Ovary (tissue), 9 donors: ENCODE results near the gene RNFT2. TPM values are rescaled to one million over a fixed set of nuclear protein-coding genes. Genes with fewer than 3 reads are reported as not detected.

ENCODE experiments used
- DNase-seq, 5 donors: peaks; one replicate each; pipeline ENCODE4 v3.0.0-alpha.2; 2019 to 2020
- H3K27ac ChIP-seq, 2 donors: fragments of 200-600 bp; one replicate each; pipeline versions ENCODE4 v1.5.1 to v1.8.0; 2019 to 2022
- H3K27me3 ChIP-seq: fragments of 200-600 bp; one replicate; pipeline ENCODE4 v1.8.0; 2022
- H3K36me3 ChIP-seq: fragments of 200-600 bp; sonication (generic); one replicate; pipeline ENCODE4 v1.5.1; 2019
- H3K4me1 ChIP-seq: one replicate; pipeline ENCODE4 v1.8.1; 2013; ENCODE audit warnings: mild to moderate bottlenecking, moderate library complexity; ENCODE audit not compliant: insufficient read depth
- H3K4me3 ChIP-seq: fragments of 200-600 bp; sonication (generic); one replicate; pipeline ENCODE4 v1.5.1; 2017
- H3K9me3 ChIP-seq, 2 donors: fragments of 200-600 bp in 1 of 2; sonication (generic) in 1 of 2; one replicate each; pipeline versions ENCODE4 v1.5.1 to v1.8.1; 2013 to 2019; ENCODE audit warnings: mild to moderate bottlenecking in 1 of 2, moderate library complexity in 1 of 2
- CTCF ChIP-seq, 3 donors: fragments of 450-650 bp in 2 of 3; fragments of 200-600 bp in 1 of 3; IDR thresholded peaks; one replicate each; pipeline versions ENCODE4 v1.5.1 to v1.8.0; 2016 to 2022; ENCODE audit warnings: antibody characterized with exemption in 3 of 3, mild to moderate bottlenecking in 1 of 3
- EP300 ChIP-seq: sonication (generic); formaldehyde crosslinking; IDR thresholded peaks from one replicate; pipeline ENCODE4 v1.6.1; 2017; ENCODE audit warnings: antibody characterized with exemption
- POLR2A ChIP-seq: fragments of 450-650 bp; IDR thresholded peaks from one replicate; pipeline ENCODE4 v1.6.1; 2017; ENCODE audit warnings: antibody characterized with exemption, mild to moderate bottlenecking, moderate library complexity
- WGBS, 3 donors: extraction: QIAGEN DNeasy Blood & Tissue Kit in 1 of 3; methylation state at CpG; one replicate each; pipeline versions ENCODE4 v1.1.5 to v1.1.7; 2013 to 2017; 5-methylcytosine and 5-hydroxymethylcytosine counted together
- intact Hi-C, 4 donors: fragments of 100-400 bp; cut with DNase I; formaldehyde crosslinking; loops; one replicate each; pipeline versions ENCODE4 v1.11.0 to v1.15.1; 2022 to 2023
- polyA plus RNA-seq, 2 donors: library from polyadenylated mRNA; stranded (reverse); fragments of 200-250 nt in 1 of 2; fragments of 350-450 nt in 1 of 2; fragmentation: Illumina TruSeq in 1 of 2; extraction: RNeasy Lipid Tissue Mini Kit (QIAGEN cat#74804) in 1 of 2; gene quantifications; one replicate each; pipeline ENCODE4 v1.2.3, GENCODE V29; 2013 to 2014
- total RNA-seq, 7 donors: library from RNA; depleted of rRNA in 2 of 7; stranded (reverse); fragments of >200 nt in 2 of 7; fragmentation: NEBNext Ultra II Directional in 3 of 7; extraction: Animal tissue kit (Norgen Biotek cat#: 25700) in 3 of 7; gene quantifications; one replicate each; pipeline versions ENCODE4 v1.1.0 to v1.2.4, GENCODE V29; 2016 to 2023
- donor health status: DM: no; HTN: no; CAD: no; lungs with moderate emphysema.
- donor health status: DM: no; HTN: no; CAD: no.
- donor health status: Bipolar disorder and iron deficiency.
- donor health status: DM: yes; HTN: yes; CAD: no.
- donor health status: DM: no; HTN: no; CAD: no.
- donor health status: DM: yes; HTN: yes; CAD: no.

The RNFT2 gene
- total and polyA plus RNA-seq, 9 donors = 0.72 to 4.3 (median 2.4) TPM

DNA sequence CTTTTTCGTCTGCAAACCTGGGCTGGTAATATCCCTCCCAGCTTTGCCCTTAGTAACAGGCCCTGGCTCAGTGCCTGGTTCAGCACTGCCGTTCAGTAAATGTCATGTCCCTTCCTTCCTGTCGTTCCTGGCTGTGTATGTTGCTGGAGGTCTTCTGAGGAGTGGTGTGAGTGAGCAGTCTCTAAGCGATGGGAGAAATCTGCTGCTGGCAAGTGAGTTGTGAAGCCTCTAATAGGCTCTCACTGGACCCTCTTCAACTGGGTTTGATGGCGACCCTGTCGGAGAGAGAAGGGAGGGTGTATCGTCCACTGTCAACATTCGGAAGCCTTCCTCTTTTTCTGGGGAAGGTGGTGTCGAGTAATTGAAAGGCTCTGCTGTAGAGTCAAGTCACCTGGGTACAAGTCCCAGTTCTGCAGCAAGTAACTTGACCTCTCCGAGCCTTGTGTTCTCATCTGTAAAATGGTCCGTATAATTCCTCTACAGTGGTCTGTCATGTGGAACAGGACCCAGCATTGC, 80.3 kb downstream of the RNFT2 start:
- Histone ChIP-seq H3K4me1 (peaks cover 4% of the 10 kb centered on the region), H3K4me3 (peak overlapping the region; percentile 80), H3K9me3 (no peaks in the 10 kb centered on the region), H3K27ac (peak overlapping the region; percentile 68 to 92), H3K36me3 (no peaks in the 10 kb centered on the region), H3K27me3 (no peaks in the 10 kb centered on the region)
- DNase-seq = peak; percentile 21 to 55 (median 37)
- intact Hi-C loops = loop anchor here in 1 of 4 donors (2.0 kb wide), 1 partner anchor 82 kb away; no protein-coding TSS in a partner anchor
- TF ChIP-seq CTCF (IDR thresholded peaks at IDR 0.05) (no peak), EP300 (no peak), POLR2A (no peak)
- WGBS, 3 donors = 38 to 48% (median 39%) methylated on average over 11 of the region's 11 CpGs

DNA sequence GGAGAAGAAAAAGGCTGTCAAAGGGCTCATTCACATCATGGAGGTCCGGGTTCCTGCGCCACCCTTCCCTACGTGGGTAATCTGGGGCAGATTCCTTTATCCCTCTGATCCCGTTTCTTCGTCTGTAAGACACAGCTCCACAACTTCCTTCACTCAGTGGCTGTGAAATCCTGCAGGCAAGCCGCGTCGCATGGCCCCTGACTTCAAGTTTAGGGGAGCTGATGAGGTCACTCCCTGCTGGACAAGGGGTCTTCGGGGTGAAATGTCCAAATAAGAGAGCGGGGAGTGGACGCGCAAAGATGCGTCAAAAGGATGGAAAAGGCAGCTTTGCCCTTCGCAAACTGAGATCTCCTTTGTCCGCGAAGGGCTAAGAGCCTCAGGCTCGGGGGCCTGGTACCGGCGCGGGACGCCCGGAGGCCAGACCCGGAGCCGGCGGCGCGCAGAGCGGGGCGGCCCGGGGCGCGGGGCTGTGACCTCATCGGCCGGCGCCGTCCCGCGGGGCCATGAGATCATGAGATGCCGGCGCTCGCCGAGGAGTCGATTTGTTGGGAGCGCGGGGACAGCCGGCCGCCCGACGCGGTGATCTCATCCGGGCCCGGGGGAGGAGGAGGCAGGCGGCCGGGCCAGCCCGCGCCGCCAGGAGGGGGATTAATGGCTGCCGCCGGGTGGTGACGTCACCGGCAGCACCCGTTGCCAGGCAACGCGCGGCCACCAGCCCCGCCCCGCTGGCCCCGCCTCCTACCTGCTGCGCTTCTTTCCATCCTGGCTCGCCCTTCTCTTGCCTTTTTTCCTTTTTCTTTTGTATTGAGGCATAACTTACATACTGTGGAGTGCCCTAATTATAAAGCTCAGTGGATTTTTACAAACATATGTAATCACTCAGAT, 81.1 kb downstream of the RNFT2 start:
- 1% methylated on average over 53 to 70 of the region's 70 CpGs for WGBS, 3 donors
- intact Hi-C loops = loop anchor here in 1 of 4 donors (2.0 kb wide), 1 partner anchor 82 kb away; no protein-coding TSS in a partner anchor
- no peaks in the 10 kb centered on the region for H3K36me3 ChIP-seq
- TF ChIP-seq POLR2A (peak; percentile 77), CTCF (IDR thresholded peaks at IDR 0.05) (peak in 2 of 3 donors; percentile 16 to 32), EP300 (peak; percentile 15)
- H3K27me3 ChIP-seq = no peaks in the 10 kb centered on the region
- H3K27ac ChIP-seq = peak overlapping the region; percentile 68 to 92
- H3K4me1 ChIP-seq = peaks cover 4% of the 10 kb centered on the region
- peak; percentile 91 to 94 (median 93) for DNase-seq
- H3K9me3 ChIP-seq = no peaks in the 10 kb centered on the region
- peak overlapping the region; percentile 80 for H3K4me3 ChIP-seq

DNA sequence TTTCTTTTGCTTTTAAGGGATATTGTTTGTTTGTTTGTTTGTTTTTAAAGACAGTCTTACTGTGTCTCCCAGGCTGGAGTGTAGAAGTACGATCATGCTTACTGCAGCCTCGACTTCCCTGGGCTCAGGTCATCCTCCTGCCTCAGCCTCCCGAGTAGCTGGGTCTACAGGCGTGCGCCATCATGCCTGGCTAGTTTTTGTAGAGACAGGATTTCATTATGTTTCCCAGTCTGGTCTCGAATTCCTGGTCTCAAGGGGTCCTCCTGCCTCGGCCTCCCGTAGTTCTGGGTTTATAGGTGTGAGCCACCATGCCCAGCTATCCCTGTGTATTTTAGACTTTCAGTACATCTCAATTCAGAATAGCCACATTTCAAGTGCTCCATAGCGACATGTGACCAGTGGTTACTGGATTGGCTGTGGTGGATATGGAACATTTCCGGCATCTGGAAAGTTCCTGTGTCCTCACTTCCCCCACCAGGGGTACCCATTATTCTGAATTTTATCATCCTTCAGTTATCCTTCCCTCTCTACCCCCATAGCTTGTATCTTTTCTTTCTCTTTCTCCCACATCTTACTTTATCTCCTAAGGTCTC, 82.0 kb downstream of the RNFT2 start:
- TF ChIP-seq EP300 = no peak
- no peak for TF ChIP-seq CTCF (IDR thresholded peaks at IDR 0.05)
- no peak for TF ChIP-seq POLR2A
- H3K4me3 ChIP-seq = no peak overlapping the region
- no peaks in the 10 kb centered on the region for H3K9me3 ChIP-seq
- H3K27me3 ChIP-seq = no peaks in the 10 kb centered on the region
- 81 to 91% (median 87%) methylated on average over 10 of the region's 10 CpGs for WGBS, 3 donors
- H3K27ac ChIP-seq = no peak overlapping the region
- intact Hi-C loops = no loop called here
- H3K4me1 ChIP-seq = peaks cover 4% of the 10 kb centered on the region
- H3K36me3 ChIP-seq = no peaks in the 10 kb centered on the region
- peak in 2 of 5 donors; percentile 27 to 33 for DNase-seq

GRCh38 chr12:116821291-116821690, 83.2 kb downstream of the RNFT2 start:
- intact Hi-C loops = no loop called here
- WGBS, 3 donors = 66 to 78% (median 72%) methylated on average over 8 of the region's 8 CpGs

More at GRCh38 chr12:116821291-116821690, 83.2 kb downstream of the RNFT2 start:
- DNase-seq = peak in 1 of 5 donors; percentile 23
- Histone ChIP-seq H3K27ac (no peak overlapping the region), H3K27me3 (no peaks in the 10 kb centered on the region), H3K36me3 (no peaks in the 10 kb centered on the region), H3K4me1 (peaks cover 4% of the 10 kb centered on the region), H3K4me3 (no peak overlapping the region), H3K9me3 (no peaks in the 10 kb centered on the region)
- no peak for TF ChIP-seq POLR2A
- no peak for TF ChIP-seq EP300
- no peak for TF ChIP-seq CTCF (IDR thresholded peaks at IDR 0.05)
